Suprapubic skin (tissue), 4 donors: Measurements from ENCODE around the gene HHAT. TPM values are rescaled to one million over a fixed set of nuclear protein-coding genes. Genes with fewer than 3 reads are reported as not detected.

ENCODE experiments used
- DNase-seq, 2 donors: peaks; one replicate each; pipeline ENCODE4 v3.0.0-alpha.2; 2019; ENCODE audit warnings: low spot score in 2 of 2
- H3K27ac ChIP-seq: fragments of 200-600 bp; sonication (generic); one replicate; pipeline ENCODE4 v1.5.1; 2019
- H3K27me3 ChIP-seq: fragments of 200-600 bp; sonication (generic); one replicate; pipeline ENCODE4 v1.5.1; 2019
- H3K36me3 ChIP-seq: fragments of 200-600 bp; sonication (generic); one replicate; pipeline ENCODE4 v1.5.1; 2019
- H3K4me1 ChIP-seq: fragments of 200-600 bp; sonication (generic); one replicate; pipeline ENCODE4 v1.5.1; 2019
- H3K4me3 ChIP-seq: fragments of 200-600 bp; sonication (generic); one replicate; pipeline ENCODE4 v1.5.1; 2019; ENCODE audit warnings: mild to moderate bottlenecking
- H3K9me3 ChIP-seq: fragments of 200-600 bp; sonication (generic); one replicate; pipeline ENCODE4 v1.5.1; 2019
- CTCF ChIP-seq, 2 donors: fragments of 200-600 bp in 1 of 2; fragments of 450-650 bp in 1 of 2; sonication (generic) in 1 of 2; IDR thresholded peaks; one replicate each; pipeline ENCODE4 v1.5.1; 2016 to 2019; ENCODE audit warnings: antibody characterized with exemption in 2 of 2, mild to moderate bottlenecking in 1 of 2, moderate library complexity in 1 of 2
- EP300 ChIP-seq: sonication (generic); formaldehyde crosslinking; IDR thresholded peaks from one replicate; pipeline ENCODE4 v1.6.1; 2017; ENCODE audit warnings: antibody characterized with exemption
- POLR2A ChIP-seq, 2 donors: fragments of 450-650 bp; IDR thresholded peaks; one replicate each; pipeline ENCODE4 v1.6.1; 2017; ENCODE audit warnings: antibody characterized with exemption in 2 of 2, mild to moderate bottlenecking in 2 of 2, moderate library complexity in 2 of 2
- POLR2AphosphoS5 ChIP-seq, 3 donors: sonication (generic); formaldehyde crosslinking; IDR thresholded peaks; one replicate each; pipeline ENCODE4 v1.6.1; 2017; ENCODE audit warnings: antibody characterized with exemption in 3 of 3
- WGBS: methylation state at CpG from one replicate; pipeline ENCODE4 v1.1.5; 2018; 5-methylcytosine and 5-hydroxymethylcytosine counted together
- total RNA-seq, 4 donors: library from RNA; depleted of rRNA; stranded (reverse); fragments of >200 nt; gene quantifications; one replicate each; pipeline ENCODE4 v1.1.0, GENCODE V29; 2016

HHAT gene
- total RNA-seq, 4 donors from 2014 or later, result 4.1 to 20.0 (median 9.3) TPM

GRCh38 chr1:210677533-210677932 is 348.8 kb downstream of the HHAT start:
- Histone ChIP-seq H3K36me3 (peaks cover 11% of the 10 kb centered on the region), H3K27ac (no peak overlapping the region), H3K9me3 (no peaks in the 10 kb centered on the region), H3K27me3 (no peaks in the 10 kb centered on the region), H3K4me1 (no peaks in the 10 kb centered on the region), H3K4me3 (no peak overlapping the region)
- WGBS, result 77% methylated on average over 4 of the region's 4 CpGs
- no peak for TF ChIP-seq CTCF (IDR thresholded peaks at IDR 0.05)
- TF ChIP-seq POLR2AphosphoS5 (IDR thresholded peaks at IDR 0.05), result no peak
- no peak for TF ChIP-seq POLR2A (IDR thresholded peaks at IDR 0.05)
- TF ChIP-seq EP300, result no peak
- no peak for DNase-seq

GRCh38 chr1:210678306-210678705 is 349.6 kb downstream of the HHAT start:
- 84% methylated on average over 3 of the region's 3 CpGs for WGBS
- H3K4me3 ChIP-seq, result no peak overlapping the region
- H3K36me3 ChIP-seq, result peaks cover 11% of the 10 kb centered on the region
- H3K9me3 ChIP-seq, result no peaks in the 10 kb centered on the region
- no peak overlapping the region for H3K27ac ChIP-seq
- no peaks in the 10 kb centered on the region for H3K4me1 ChIP-seq
- no peak for DNase-seq
- TF ChIP-seq CTCF (IDR thresholded peaks at IDR 0.05) (no peak), EP300 (no peak), POLR2A (IDR thresholded peaks at IDR 0.05) (no peak), POLR2AphosphoS5 (IDR thresholded peaks at IDR 0.05) (no peak)
- H3K27me3 ChIP-seq, result no peaks in the 10 kb centered on the region

- H3K36me3 ChIP-seq, result peaks cover 9% of the 10 kb centered on the region
- no peaks in the 10 kb centered on the region for H3K27me3 ChIP-seq
- TF ChIP-seq CTCF (IDR thresholded peaks at IDR 0.05) (no peak), POLR2A (IDR thresholded peaks at IDR 0.05) (no peak), EP300 (no peak), POLR2AphosphoS5 (IDR thresholded peaks at IDR 0.05) (no peak)
- H3K4me1 ChIP-seq, result no peaks in the 10 kb centered on the region
- WGBS, result 91% methylated on average over 7 of the region's 7 CpGs
- H3K4me3 ChIP-seq, result no peak overlapping the region
- no peak overlapping the region for H3K27ac ChIP-seq
- H3K9me3 ChIP-seq, result no peaks in the 10 kb centered on the region
- no peak for DNase-seq
Observed at GRCh38 chr1:210681158-210681557, 352.5 kb downstream of the HHAT start.

- H3K9me3 ChIP-seq, result no peaks in the 10 kb centered on the region
- DNase-seq, result no peak
- H3K4me3 ChIP-seq, result no peak overlapping the region
- no peak for TF ChIP-seq POLR2A (IDR thresholded peaks at IDR 0.05)
- no peak for TF ChIP-seq EP300
- TF ChIP-seq POLR2AphosphoS5 (IDR thresholded peaks at IDR 0.05), result no peak
- TF ChIP-seq CTCF (IDR thresholded peaks at IDR 0.05), result no peak
- H3K36me3 ChIP-seq, result peaks cover 9% of the 10 kb centered on the region
- WGBS, result 97% methylated on average over 30 of the region's 33 CpGs
- no peak overlapping the region for H3K27ac ChIP-seq
- no peaks in the 10 kb centered on the region for H3K4me1 ChIP-seq
- no peaks in the 10 kb centered on the region for H3K27me3 ChIP-seq
Observed at GRCh38 chr1:210683403-210684047, 354.8 kb downstream of the HHAT start.

- Histone ChIP-seq H3K27me3 (no peaks in the 10 kb centered on the region), H3K4me1 (no peaks in the 10 kb centered on the region), H3K9me3 (no peaks in the 10 kb centered on the region), H3K27ac (no peak overlapping the region), H3K36me3 (peaks cover 9% of the 10 kb centered on the region), H3K4me3 (no peak overlapping the region)
- DNase-seq, result no peak
- WGBS, result 80% methylated on average over 5 of the region's 5 CpGs
- TF ChIP-seq POLR2AphosphoS5 (IDR thresholded peaks at IDR 0.05) (no peak), EP300 (no peak), CTCF (IDR thresholded peaks at IDR 0.05) (no peak), POLR2A (IDR thresholded peaks at IDR 0.05) (no peak)
Observed at GRCh38 chr1:210684466-210685294, 356.0 kb downstream of the HHAT start.
